GM19372 (cell line): ENCODE results near the gene P2RY6.
A peak's percentile ranks its signal among the peaks of the same experiment; 100 is the strongest.

Experiments used
- ATAC-seq: cut with Tn5 transposase; IDR thresholded peaks from one replicate; pipeline ENCODE4 v1.9.1; 2021; ENCODE audit warnings: mild to moderate bottlenecking, low read depth, moderate library complexity; ENCODE audit not compliant: unreplicated experiment

Gene P2RY6

GRCh38 chr11:73236854-73237253 is 35.3 kb upstream of the P2RY6 start:
- no peak for ATAC-seq

DNA sequence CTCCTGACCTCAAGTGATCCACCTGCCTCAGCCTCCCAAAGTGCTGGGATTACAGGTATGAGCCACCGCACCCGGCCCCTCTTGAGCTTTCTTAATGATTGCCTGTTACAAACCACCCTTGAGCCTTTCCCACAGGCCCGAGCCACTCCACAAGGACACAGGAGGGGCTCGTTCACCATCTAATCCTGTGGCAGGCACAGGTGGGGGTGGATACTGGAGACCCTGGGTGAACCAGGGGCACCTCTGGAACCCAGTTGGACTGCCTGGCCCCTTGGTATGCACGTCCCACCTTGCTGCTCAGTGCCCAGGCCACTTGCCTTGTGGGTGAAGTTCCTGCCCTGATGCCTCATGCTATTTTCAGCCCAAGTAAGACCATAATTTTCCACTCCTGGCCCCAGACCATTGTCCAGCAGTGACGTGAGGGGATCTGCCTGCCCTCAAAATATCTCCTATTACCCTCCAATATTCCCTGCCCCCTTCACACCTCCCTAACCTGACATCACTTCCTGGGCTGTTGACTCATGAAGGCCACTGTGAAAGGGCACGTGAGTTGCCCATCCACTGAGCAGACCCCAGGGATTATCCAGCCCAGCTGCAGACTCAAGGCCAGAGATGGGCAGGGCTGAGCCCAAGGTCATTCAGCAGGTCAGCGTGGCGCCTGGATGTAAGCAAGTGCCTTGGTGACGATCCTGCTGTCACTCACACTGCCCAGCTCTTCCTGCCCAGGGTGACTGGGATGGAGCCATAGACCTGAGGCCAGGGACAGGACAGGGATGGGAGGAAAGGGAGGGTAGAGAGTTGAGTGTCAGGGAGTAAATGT is 34.5 kb upstream of the P2RY6 start:
- ATAC-seq, result no peak

GRCh38 chr11:73239111-73239521 is 33.0 kb upstream of the P2RY6 start:
- no peak for ATAC-seq

DNA sequence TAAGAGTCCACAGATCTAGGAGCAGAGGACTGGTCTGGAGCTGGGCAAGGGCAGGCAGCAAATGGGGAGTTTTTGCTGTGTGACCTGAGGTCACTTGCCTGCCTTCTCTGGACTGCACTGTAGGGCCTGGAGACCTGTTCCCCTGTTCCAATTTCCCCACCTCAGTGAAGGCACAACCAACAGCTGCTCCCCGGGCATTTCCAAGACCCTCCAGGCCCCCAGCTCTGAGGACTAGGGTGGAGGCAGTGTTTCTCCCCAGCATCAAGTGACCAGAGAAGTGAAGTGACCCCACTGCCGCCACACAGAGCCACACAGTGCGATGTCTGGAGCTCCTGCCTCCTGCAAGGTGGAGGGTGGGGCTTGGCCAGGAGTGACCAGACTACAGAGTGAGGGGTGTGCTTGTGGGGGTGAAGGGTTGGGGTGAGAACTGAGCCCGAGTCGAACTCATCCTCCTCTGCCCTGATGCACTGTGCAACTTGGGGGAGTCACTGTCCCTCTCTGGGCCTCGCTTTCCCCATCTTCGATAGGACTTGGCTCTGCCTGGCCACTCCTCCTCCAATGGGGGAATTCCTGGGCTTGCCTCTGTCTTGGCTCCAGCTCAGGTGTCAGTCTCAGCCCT is 32.5 kb upstream of the P2RY6 start:
- no peak for ATAC-seq

DNA sequence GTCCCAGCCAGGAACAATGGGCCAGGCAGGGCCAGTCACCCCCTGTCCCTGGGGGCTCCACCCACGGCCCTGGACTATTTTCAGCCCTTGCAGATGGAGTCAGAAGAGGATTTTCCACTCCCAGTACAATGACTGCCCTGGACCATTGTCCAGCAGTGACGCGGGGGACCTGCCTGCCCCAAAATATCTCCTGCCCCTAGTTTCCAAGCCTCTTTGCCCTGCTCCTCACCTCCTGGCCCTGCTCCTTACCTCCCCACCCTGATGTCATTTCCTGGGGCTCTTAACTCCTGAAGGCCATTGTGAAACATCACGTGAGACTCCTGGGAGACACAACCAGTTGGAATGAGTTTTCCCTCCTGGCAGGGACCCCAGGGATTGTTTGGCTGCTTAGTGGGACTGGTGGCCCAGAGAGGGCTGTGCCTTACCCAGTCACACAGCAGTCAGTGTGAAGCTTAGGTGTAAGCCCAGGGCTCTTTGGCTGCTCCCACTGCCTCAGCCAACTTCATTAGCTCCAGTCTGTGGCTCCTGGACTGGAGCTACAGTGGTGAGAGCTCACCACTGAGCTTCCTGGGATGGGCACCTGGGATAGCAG is 31.9 kb upstream of the P2RY6 start:
- no peak for ATAC-seq

DNA sequence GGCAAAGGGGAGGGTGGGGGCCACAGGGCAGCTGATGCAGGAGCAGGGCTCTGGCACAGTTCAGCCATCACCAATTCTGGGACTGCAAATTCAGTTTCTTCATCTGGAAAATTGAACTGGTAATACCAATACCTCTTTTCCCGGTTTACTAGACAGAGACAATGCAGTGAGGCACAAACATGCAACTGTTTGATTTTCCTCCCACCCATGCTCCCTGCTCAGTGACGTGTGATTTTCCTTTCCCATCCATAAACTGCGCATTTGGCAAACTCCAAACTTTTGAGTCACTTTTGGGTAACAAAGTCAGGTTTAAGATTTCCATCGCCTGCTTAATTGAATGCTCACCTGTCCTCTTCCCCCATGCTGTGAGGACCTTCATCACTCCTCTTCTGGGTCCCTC is 30.8 kb upstream of the P2RY6 start:
- ATAC-seq, result no peak

DNA sequence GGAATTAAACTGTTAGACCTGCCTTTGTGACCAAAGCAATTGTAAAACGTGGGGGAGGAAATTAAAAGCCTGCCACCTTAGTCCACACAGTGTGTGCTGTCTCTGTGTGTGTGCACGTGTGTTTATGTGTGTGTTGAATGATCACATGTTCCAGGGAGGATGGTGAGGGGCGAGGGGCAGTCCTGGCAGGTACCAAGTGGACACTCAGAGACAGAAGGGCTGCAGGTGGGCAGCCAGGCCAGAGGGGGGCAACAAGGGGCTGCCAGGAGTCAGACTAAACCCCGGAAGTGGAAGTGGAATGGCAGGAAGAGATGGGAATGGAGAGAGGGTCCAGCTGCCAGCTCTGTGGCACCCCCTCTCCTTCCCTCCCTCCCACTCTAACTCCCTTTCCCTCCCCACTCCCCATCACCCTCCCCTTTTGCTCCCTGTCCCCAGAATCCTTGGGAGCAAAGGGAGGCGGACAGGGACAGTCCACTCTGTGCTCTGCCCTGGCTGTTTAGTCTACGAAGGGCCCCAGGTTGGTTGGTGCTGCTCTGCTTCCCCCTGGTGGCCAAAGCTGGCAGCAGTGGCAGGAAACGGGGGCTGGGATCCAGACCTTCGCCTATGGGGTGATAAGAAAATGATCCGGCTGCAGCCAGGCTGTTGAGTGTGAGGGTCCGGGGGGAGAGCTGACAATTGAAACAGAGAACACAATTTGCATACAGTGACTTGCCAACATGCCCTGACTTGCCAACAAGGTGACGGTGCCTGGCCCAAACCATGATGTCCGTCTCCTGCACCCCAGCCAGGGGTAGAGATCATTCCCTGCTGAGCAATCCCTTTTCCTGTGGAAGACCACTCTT is 29.7 kb upstream of the P2RY6 start:
- ATAC-seq, result peak; percentile 74

- no peak for ATAC-seq
These were observed 29.0 kb upstream of the P2RY6 start for GRCh38 chr11:73243093-73243485.

DNA sequence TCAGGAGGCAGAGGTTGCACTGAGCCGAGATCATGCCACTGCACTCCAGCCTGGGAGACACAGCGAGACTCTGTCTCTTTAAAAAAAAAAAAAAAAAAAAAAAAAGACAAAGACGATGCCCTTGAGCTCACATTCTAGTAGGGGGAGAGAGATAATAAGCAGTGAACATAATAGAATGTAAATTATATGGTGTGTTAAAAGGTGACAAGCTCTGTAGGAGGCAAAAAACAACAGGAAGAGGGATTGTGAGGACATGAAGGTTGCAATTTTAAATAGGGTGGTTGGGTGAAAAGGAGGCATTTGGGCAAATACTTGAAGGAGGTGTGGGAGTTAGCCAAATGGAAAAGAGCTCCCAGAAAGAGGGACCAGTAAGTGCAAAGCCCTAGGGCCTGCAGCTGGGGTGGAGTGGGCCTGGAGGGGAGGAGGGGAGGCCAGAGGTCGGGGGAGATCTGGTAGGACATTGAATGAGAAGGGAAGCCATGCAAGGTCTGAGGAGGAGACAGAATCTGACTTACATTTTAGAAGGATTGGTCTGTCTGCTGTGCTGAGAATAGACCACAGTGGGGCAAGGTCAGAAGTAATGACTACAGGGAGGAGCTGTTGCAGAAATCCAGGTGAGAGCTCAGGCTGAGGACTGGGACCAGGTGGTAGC is 27.4 kb upstream of the P2RY6 start:
- ATAC-seq, result no peak

DNA sequence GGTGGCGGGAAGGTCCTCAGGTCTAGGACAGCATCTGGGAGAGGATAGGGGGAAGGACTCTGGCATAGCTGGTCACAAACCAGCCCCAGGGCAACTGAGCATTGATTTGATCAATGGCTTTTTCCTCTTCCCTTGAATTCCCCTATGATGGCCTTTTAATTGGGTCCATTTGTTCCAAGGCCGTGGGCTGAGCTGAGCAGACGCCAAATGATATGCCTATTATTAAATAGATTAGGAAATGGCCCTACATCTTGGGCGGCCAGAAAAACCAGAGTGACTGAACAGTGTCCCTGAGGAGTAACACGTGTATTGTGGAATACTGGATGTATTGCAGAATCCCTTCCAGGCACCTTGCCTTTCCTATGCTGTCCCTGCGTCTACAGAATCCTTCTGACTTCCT is 26.7 kb upstream of the P2RY6 start:
- no peak for ATAC-seq

- no peak for ATAC-seq
These were observed 25.8 kb upstream of the P2RY6 start for GRCh38 chr11:73246303-73246702.

- ATAC-seq, result no peak
These were observed 23.5 kb upstream of the P2RY6 start for GRCh38 chr11:73248526-73249185.

DNA sequence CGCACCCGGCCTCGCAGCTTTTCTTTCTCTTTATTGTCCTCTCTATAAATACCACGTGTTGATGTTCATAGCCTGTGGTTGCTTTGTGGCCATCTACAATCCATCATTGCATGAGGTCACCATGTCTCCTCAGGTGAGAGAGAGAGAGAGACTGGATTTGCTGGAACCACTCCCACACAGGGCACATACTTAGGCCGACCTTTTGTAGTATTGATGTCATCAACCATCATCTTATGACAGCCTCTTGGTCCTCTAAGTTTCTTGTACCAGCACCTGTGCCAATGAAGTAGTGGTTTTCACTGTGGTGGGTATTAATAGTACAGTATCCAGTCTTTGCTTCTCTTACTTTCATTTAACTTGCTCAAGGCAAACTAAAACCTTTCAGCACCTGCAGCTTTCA is 22.8 kb upstream of the P2RY6 start:
- no peak for ATAC-seq

DNA sequence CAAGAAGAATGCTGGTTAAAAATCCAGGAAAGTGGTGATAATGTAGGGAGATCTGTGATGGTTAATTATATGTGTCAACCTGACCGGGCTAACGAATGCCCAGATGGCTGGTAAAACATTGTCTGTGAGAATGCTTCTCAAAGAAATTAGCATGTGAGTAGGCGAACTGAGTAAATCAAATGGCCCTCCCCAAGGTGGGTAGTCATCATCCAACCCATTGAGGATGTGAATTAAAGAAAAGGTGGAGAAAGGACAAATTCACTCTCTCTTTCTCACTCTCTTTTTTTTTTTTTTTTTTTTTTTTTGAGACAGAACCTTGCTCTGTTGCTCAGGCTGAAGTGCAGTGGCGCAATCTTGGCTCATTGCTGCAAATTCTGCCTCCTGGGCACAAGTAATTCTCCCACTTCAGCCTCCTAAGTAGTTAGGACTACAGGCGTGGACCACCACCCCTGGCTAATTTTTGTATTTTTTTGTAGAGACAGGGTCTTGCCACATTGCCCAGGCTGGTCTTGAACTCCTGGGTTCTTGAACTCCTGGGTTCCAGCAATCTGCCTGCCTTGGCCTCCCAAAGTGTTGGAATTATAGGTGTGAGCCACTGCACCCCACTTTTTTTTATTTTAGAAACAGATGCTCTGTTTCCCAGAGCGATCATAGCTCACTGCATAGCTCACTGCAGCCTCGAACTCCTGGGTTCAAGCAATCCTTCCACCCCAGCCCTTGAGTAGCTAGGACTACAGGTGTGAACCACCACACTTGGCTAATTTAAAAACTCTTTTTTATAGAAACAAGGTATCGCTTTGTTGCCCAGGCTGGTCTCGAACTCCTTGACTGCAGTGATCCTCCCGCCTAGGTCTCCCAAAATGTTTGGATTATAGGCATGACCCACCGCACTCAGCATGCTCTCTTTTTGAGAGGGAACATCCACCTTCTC is 22.0 kb upstream of the P2RY6 start:
- no peak for ATAC-seq

DNA sequence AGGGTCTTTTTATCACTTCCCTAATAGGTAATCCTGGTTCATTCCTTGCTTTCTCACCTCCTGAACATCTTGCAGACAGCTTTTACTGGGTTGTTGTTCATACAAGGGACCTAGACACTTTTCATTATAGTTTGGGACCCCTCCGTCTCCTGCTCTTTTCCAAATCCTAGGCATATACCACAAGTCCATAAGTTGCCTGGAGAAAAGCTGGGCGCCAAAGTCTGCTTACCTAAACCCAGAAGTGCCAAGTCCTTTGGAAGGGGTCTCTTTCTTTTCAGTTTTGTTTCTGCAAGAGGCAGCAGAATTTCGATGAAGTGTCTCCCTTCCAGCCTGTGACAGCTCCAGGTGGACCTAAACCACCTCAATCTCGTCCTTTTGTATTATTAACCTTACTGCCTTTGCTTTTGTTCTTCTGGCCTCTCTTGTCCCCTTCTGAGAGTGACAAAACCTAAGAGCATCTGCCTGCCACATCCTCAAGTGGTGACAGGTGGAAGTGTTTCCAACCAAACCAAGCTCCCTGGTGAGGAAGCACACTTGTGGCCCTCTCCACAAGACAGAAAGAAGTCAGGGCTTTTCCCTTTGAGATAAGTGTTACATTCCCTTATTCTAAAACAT is 19.5 kb upstream of the P2RY6 start:
- ATAC-seq, result no peak

GRCh38 chr11:73257342-73258103 is 14.6 kb upstream of the P2RY6 start:
- ATAC-seq, result no peak

GRCh38 chr11:73258104-73259035 is 13.8 kb upstream of the P2RY6 start:
- ATAC-seq, result no peak
